HFF-Myc (cell line): Measurements from ENCODE around the gene CATSPER1.
"Not testable (repeated sequence)": the region's sequence is repeated elsewhere in the genome, so short reads cannot be mapped to it uniquely, and the experiment has no call there.

Source experiments
- DNase-seq: peaks from one replicate; pipeline ENCODE4 v3.0.0-alpha.2; 2011; ENCODE audit warnings: low read depth; ENCODE audit errors: extremely low read depth
- H3K4me3 ChIP-seq: replicated peaks from 2 replicates; pipeline ENCODE4 v1.5.1; 2011; ENCODE audit warnings: low read depth, mild to moderate bottlenecking, control low read depth, low read length
- TF ChIP-seq, protein P1 (sequence below): IDR thresholded peaks from 2 replicates; pipeline ENCODE4 v1.5.1; 2012; ENCODE audit warnings: mild to moderate bottlenecking, low read depth, low read length, control low read depth; ENCODE audit errors: missing control alignments

The CATSPER1 gene

DNA sequence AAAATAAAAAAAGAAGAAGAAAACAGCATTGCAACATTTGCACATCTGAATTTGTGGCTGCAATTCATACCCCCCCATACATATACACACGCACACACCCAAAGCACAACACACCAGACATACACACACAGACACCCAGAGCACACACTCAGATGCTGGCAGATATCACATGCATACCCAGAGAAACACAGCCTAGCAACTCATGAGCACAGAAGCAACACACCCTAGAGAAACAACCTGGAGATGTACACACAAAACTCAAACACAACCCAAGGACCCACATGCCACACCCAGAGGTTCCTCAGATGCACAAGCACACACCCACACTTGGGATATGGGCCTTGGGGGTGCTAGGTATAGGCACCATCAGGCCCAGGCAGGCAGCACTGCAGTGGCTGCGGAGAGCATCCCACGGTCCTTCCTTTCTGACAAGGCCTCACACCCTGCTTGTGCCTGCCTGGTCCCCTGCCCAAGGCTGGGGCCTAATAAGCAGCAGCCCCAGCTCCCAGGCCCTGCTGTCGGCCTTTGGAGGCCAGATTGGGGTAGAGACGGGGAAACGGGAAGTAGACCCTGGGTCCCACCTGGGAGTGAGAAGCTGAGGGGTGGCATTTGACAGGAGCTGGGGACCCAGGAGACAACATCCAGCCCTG is 11.3 kb downstream of the CATSPER1 start:
- TF ChIP-seq, protein P1, sequence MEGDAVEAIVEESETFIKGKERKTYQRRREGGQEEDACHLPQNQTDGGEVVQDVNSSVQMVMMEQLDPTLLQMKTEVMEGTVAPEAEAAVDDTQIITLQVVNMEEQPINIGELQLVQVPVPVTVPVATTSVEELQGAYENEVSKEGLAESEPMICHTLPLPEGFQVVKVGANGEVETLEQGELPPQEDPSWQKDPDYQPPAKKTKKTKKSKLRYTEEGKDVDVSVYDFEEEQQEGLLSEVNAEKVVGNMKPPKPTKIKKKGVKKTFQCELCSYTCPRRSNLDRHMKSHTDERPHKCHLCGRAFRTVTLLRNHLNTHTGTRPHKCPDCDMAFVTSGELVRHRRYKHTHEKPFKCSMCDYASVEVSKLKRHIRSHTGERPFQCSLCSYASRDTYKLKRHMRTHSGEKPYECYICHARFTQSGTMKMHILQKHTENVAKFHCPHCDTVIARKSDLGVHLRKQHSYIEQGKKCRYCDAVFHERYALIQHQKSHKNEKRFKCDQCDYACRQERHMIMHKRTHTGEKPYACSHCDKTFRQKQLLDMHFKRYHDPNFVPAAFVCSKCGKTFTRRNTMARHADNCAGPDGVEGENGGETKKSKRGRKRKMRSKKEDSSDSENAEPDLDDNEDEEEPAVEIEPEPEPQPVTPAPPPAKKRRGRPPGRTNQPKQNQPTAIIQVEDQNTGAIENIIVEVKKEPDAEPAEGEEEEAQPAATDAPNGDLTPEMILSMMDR, result no peak
- DNase-seq, result no peak
- H3K4me3 ChIP-seq, result no peak overlapping the region

DNA sequence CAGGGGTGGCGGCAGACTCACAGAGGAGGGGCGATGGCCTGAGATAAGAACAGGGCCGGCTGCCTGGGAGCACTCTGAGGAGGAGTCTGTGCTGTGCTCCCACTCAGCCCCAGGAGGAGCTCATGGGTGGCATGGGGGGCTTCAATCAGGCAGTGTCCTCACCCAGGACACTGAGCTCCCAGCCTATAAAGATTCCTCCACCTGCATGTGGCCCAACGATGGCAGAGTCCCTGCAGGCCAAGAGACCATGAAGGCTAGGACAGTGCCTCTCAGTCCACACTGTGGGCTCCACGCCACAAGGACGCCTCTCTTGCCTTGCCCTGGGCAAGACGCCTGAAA is 12.5 kb downstream of the CATSPER1 start:
- TF ChIP-seq, protein P1, result no peak
- no peak for DNase-seq
- H3K4me3 ChIP-seq, result no peak overlapping the region

DNA sequence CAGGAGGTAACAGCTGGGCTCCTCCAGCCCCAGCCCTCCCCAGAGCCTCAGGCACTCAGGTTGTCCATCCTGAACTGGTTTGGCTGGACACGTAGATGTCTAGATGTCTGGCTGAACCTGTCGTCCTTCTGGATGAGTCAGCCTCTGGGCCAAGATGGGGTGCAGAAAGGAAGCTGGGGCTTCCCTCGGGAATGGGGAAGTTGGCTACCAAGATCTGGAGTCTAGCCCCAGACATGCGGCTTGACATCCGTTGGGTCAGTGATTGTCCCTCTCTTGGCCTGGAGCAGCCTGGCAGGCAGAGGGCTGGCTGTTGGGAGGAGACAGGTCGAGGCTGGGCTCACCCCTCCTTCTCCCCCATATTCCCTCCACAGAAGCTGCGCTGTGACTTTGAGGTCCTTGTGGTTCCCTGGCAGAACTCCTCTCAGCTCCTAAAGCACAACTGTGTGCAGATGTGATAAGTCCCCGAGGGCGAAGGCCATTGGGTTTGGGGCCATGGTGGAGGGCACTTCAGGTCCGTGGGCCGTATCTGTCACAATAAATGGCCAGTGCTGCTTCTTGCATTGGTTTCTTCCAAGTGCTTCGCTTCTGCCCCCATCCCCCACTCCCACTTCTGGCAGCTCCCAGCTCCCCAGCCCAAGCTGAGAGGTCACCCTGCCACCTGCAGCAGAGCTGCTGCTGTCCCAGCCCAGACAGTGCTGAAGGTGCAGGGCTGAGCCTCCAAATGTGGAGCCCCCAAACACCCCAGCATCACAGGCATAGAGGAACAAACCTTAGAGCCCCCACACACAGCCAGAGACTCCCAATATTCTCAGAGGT is 13.1 kb downstream of the CATSPER1 start:
- no peak overlapping the region for H3K4me3 ChIP-seq
- TF ChIP-seq, protein P1, result no peak
- DNase-seq, result no peak

DNA sequence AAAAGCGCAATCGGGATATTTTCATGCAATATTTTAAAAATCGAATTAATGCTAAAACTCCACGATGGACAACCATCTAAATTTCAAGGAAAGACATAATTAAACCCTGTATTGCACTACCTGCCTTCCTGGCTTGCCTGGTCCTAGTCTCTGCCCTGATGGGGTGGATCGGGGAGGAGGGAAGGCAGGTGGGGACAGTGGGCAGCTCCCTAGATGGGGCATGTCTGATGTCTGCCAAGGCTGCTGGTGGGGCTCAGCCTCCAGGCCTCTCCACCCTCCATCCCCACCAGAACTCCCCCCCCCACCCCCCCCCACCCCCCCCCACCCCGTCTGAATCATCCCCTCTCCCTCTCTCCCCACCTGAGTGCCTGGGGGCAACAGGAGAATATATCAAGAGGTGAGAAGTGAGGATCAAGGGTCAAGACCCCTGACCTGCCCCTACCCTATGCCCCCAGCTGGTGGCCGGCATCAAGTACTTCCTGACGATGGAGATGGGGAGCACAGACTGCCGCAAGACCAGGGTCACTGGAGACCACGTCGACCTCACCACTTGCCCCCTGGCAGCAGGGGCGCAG is 13.8 kb downstream of the CATSPER1 start:
- H3K4me3 ChIP-seq, result no peak overlapping the region
- DNase-seq, result no peak
- TF ChIP-seq, protein P1, result no peak

DNA sequence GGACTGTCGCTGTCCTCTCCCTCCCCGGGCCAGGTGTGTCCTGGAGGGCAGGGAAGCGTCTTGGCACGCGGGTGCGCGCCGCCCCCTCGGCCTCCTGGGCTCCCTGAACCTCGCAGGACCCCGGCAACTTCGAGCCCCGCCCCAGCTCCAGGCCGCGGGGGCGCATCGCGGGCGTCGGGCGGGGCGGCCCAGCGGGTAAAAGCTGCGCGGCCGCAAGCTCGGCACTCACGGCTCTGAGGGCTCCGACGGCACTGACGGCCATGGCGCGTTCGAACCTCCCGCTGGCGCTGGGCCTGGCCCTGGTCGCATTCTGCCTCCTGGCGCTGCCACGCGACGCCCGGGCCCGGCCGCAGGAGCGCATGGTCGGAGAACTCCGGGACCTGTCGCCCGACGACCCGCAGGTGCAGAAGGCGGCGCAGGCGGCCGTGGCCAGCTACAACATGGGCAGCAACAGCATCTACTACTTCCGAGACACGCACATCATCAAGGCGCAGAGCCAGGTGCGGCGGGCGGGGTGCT is 14.4 kb downstream of the CATSPER1 start, which contains the start of gene CST6:
CST6 (plus strand) TSS at position 224 of the 519 bp plus-strand sequence; CDS start at position 261, 37 bp downstream.
- no peak for DNase-seq
- TF ChIP-seq, protein P1, result no peak
- H3K4me3 ChIP-seq, result no peak within 1 kb of the TSS

DNA sequence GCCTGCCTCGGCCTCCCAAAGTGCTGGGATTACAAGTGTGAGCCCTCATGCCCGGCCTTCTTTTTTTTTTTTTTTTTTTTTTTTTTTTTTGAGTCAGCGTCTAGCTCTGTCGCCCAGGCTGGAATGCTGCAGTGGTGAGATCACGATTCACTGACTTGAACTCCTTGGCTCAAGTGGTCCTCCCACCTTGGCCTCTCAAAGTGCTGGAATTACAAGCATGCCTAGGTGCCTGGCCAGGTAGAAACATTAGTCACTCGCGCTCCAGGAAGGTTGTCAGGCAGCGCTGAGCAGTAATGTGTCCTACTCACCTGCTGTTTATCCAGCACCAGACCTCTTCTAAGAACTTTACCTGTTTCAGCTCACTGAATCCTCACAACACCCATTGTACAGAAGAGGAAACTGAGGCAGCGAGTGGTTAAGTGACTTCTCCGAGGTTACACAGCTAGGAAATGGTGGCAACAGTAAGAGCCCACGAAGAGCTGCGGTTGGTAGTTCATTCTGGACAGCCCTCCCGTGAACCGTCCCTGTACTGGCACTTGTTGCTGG is 15.0 kb downstream of the CATSPER1 start:
- TF ChIP-seq, protein P1, result no peak
- no peak overlapping the region for H3K4me3 ChIP-seq
- DNase-seq, result no peak

DNA sequence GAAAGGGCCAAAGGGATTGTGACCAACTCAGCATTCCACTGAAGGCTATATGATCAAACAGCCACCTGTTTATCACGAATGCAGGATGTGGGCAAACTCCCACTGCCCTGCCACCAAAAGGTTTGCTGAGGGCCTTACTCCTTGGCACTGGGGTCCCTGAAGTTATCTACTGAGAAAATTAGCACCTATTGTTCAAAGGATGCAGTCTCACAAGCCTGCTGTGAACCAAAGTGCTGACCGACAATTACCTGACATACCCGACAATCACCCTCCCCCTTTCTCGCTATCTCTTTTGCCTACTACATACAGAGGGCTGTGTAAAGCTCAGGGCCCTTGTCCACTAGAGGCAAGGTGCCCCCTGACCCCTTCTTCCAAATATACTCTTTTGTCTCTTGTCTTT is 16.2 kb downstream of the CATSPER1 start:
- not testable (repeated sequence) for DNase-seq, H3K4me3 ChIP-seq
